ENCODE measurements around the gene TNPO2.

GRCh38 chr19:12665671-12666264 is 58.0 kb downstream of the TNPO2 start:
- no peak for TF ChIP-seq SP3 (tag by site-specific recombination; IDR thresholded peaks at IDR 0.05)
- TF ChIP-seq, protein P1, sequence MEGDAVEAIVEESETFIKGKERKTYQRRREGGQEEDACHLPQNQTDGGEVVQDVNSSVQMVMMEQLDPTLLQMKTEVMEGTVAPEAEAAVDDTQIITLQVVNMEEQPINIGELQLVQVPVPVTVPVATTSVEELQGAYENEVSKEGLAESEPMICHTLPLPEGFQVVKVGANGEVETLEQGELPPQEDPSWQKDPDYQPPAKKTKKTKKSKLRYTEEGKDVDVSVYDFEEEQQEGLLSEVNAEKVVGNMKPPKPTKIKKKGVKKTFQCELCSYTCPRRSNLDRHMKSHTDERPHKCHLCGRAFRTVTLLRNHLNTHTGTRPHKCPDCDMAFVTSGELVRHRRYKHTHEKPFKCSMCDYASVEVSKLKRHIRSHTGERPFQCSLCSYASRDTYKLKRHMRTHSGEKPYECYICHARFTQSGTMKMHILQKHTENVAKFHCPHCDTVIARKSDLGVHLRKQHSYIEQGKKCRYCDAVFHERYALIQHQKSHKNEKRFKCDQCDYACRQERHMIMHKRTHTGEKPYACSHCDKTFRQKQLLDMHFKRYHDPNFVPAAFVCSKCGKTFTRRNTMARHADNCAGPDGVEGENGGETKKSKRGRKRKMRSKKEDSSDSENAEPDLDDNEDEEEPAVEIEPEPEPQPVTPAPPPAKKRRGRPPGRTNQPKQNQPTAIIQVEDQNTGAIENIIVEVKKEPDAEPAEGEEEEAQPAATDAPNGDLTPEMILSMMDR (tag by site-specific recombination; IDR thresholded peaks at IDR 0.05): no peak
- no peak for TF ChIP-seq YY1 (tag by site-specific recombination; IDR thresholded peaks at IDR 0.05)
- no peak for TF ChIP-seq ZNF184 (tag by site-specific recombination; IDR thresholded peaks at IDR 0.05)
- TF ChIP-seq ZNF23 (tag by site-specific recombination; IDR thresholded peaks at IDR 0.05; ENCODE audit: borderline replicate concordance): no peak
- TF ChIP-seq ZNF274 (IDR thresholded peaks at IDR 0.05; ENCODE audit: low read length): no peak
- TF ChIP-seq ZNF274 (tag by site-specific recombination; IDR thresholded peaks at IDR 0.05; ENCODE audit: borderline replicate concordance): no peak
- no peak for TF ChIP-seq ZNF677 (tag by site-specific recombination; IDR thresholded peaks at IDR 0.05)
- TF ChIP-seq ZNF585B (tag by site-specific recombination; IDR thresholded peaks at IDR 0.05): no peak
- no peak for TF ChIP-seq ZNF670 (tag by site-specific recombination; IDR thresholded peaks at IDR 0.05; ENCODE audit: low read depth)
- no peak for TF ChIP-seq ZNF629 (tag by site-specific recombination; IDR thresholded peaks at IDR 0.05)
